DMS53 treated with DMSO at 0.1 percent for 48 hours (cell line): ENCODE results near the gene ANGPTL8.

Source experiments
- DNase-seq: peaks from one replicate; lab custom pipeline; 2025; ENCODE audit not compliant: unreplicated experiment; lab: John Stamatoyannopoulos, UW

Gene ANGPTL8

DNA sequence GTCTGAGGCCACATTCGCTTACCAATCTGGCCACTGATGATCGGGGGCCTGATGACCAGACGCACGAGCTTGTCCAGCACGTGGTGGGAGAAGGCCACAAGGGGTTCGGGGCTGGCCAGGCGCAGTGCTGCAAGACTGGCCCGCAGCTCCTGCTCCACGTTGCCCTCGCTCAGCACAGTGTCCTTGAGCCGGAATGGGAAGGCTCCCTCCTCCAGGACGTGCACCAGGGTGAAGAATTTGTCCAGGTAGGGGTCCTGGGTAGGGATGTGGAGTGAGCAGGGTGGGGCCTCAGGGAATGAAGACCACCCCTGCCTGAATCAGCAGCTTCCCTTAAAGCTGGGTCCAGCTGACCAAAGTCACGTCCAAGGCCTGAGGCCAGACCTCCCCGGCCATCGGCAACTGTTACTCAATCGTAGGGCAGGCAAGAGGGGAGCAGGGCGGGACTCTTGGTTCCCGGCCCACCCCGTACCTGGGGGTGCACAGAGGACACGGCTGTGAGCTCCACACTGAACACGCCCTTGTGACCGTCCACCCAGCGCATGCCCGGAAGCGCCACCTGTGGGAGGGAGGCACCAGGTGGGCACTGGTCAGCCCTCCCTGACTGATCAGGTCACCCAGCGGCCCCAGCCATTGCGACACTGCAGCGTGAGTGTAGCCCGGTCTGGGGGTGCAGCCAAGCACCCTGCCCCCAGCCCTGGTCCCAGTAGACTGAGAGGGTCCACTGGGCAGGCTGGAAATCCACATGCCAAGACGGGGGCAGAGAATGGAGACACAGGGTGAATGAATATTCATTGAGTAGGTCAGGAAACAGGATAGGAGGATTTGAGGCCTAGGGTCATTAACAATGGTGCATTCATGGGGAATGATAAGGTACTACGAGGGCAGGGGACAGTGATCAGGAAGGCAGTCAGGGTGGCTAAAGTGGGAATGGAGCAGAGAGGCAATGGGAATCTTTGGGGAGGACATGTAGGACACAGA is 2.8 kb upstream of the ANGPTL8 start:
- DNase-seq = no peak

DNA sequence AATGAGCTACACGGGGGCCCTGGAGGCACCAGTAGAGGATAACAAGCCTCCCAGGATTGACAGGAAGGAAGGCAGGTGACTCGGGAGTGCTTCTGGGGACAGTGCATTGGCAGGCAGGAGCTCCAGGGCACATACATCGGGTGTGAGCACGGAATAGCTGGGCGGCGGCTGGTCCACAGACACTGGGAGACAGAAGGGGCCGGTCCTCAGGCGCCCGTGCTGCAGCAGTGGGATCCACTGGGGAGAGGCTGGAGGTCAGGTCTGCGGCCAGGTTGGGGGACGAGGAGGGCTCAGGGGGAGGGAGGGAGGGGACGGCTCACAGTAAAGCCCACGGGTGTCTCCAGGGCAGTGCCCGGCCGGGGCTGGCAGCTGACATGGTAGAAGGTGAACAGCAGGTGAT is 2.1 kb upstream of the ANGPTL8 start:
- DNase-seq = no peak

DNA sequence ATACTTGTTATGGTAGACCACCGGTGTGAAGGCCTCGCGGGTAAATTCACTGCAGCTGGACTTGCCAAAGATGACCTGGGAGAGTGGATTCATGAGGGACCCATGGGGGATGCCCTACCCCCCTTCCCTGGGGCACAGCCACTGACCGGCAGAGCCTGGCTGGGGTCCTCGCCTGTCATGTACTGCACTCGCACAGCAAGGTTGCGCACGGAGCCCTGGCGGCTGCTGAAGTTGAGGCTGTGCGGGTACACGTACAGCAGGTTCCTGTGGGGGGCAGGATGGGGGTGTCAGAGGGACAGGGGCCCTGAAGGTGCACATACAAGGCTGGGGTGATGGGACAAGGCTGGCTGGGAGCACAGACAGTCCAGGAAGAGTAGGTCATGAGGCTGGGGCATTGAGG is 1.4 kb upstream of the ANGPTL8 start:
- no peak for DNase-seq

DNA sequence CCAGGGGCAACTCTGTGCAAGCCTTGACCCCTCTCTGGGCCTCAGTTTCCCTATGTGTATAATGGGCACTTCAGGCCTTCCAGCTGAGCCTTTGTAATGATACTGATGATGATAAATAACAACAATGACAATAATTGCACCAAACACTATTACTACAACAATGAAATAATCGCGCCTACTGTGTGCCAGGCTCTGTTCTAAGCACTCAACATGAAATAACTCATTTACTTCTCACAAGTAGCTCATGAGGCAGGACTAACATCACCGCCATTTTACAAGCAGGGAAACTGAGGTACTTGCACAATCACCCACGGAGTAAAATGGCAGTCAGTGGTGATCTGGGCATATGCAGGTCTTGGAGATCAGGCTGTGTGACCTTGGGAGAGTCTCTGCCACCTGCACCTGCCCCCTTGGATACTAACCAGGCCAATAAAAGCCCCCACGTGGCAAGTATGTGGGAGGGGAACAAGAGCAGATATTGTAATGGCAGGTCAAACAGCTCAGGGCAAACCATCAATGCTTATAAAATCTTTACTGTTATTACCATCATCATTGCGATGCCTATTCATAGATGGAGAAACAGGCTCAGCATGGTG is 540 bp upstream of the ANGPTL8 start:
- no peak for DNase-seq

DNA sequence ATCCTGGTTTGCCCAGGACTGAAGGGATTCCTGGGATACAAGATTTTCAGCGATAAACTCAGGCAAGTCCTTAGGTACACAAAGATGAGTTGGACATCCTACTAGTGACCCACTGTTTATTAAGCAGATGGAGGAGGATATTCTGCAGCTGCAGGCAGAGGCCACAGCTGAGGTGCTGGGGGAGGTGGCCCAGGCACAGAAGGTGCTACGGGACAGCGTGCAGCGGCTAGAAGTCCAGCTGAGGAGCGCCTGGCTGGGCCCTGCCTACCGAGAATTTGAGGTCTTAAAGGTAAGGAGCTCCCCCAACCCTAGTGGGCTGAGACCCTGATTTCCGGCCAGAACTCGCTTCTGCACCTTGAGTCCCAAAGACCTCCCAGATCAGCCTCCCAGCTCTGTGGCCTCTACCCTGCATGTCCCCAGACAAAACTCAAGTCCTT is 607 bp downstream of the ANGPTL8 start:
- no peak for DNase-seq

DNA sequence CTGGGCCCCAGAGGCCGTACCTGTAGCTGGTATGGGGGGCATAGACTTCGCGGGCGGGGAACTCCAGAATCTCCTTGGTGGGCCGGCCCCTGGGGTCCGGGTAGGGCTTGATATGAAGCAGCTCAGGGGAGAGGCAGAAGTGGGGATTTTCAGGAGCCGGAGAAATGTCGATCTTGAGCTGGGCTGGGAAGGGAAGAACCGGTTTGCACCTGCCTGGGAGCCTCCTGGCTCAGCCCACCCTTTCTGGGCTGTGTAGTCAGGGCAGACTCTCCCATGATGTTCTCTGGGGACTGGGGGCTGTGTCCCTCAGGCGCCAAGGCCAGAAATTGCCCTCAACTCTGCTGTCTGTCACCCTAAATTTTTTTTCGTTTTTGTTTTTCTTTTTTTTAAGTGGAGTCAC is 2.6 kb downstream of the ANGPTL8 start:
- DNase-seq = no peak

DNA sequence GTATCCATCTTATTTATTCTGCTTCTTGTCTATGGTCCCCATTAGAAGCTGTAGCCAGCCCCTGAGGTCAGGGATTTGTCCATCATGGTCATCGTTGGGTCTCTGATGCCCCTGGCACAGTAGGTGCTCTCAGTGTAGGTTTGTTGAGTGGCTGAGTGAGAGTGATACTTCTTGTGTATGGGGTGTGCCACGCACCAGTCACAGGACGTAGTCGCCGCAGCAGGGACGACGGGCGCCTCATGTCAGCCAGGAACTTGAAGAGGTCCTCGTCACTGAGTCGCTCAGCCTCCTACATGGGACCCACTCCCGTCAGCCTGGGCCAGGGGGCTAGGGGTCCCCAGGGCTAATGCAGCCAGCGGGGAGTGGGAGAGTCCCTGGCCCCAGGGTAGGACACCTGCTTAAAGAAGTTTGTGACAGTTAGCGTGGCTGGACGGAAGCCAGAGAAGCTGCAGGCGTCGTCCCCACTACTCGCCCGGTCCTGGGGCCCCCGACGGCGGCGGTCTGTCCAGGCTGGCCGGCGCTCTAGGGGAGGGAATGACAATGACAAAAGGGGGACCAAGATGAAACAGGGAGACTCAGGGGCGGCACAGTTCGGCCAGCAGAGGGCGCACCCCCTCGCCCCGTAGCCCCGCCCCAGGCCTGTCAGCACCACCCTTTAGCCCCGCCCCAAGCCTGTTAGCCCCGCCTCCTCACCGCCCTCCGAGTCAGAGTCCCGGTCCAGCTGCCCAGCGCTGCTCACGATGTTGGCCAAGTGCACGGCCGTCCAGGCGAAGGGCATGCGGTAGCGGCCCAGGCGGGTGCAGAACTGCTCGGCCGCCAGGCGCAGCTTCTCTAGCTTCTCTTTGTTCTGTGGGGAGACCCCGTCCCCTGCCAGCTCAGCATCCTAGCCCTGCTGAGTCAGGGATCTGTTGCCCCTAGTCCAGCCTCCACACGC is 3.7 kb downstream of the ANGPTL8 start:
- no peak for DNase-seq

DNA sequence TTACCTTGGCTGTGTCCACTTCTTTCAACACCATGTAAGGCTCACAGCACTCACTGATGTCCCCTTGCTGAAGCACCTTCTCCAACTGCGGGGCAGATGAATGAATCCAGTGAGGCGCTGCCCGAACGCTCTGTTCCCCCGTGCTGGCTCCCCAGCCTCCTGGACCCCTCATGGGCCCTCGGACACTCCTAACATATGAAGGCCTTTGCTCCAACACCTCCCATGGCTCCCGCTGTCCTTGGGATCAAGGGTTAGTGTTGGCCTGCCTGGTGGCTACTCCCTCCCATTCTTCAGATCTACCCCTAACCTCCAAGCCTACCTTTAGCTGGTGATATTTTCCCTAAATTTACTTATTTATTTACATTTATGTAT is 4.4 kb downstream of the ANGPTL8 start:
- DNase-seq = no peak

DNA sequence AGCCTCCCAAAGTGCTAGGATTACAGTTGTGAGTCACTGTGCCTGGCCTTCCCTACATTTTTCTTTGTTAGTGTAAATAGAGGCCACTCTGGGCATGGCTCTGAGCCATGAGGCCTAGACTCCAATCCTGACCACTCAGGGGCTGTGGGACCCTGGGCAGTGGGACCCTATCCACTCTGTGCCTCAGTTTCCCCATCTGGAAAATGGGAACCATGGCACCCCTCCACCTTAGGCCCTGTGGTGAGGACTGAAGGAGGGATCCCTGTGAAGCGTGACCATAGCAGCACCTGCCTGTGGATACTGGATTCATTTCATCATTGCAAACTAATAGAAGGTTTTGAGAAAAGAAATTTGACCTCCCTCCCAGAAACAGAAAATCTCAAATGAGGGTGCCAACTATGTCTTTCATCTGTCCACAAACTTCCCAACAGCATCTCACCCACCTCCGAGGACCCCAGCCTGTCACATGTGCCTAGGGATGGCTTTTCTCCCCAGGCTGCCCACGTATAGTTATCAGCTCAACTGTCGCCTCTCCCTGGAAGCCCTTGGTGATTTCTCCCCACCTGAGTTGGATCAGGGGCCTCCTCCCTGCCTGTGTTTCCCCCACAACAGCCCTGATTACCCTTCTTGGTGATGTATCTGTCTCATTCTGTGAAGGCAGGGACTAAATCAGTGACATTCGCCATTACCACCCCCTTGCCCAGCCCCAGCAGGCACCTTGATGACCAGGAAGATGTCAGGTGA is 5.6 kb downstream of the ANGPTL8 start:
- DNase-seq = no peak

DNA sequence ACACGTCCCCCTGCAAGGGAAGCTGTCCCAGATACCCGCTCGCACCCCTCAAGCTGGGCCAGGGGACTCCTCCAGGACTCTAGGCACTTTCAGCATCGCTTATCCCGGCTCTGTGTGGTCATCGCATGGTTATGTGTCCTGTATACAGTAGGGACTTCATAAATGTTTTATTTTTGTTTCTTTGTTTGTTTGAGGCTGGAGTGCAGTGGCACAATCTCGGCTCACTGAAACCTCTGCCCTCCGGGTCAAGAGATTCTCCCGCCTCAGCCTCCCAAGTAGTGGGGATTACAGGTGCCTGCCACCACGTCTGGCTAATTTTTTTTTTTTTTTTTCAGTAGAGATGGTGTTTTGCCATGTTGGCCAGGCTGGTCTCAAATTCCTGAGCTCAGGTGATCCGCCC is 7.5 kb downstream of the ANGPTL8 start:
- no peak for DNase-seq

DNA sequence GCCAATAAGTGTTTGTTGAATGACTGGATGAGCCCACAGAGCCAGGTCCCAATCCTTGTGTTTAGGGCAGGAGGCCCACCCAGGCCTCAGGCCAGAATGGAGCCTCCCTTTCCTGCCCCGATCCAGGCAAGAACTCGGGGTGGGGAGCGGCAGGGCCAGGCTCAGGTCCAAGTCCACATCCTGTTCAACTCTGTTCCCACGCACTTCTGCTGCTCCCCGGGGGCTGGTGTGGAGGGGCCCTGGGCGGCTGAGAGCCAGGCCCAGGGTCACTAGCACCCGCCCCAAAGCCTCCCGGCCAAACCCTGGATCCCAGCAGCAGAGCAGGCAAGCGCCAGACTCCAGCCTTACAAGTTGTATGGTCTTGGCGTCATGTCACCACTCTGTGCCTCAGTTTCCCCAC is 8.0 kb downstream of the ANGPTL8 start:
- DNase-seq = no peak

DNA sequence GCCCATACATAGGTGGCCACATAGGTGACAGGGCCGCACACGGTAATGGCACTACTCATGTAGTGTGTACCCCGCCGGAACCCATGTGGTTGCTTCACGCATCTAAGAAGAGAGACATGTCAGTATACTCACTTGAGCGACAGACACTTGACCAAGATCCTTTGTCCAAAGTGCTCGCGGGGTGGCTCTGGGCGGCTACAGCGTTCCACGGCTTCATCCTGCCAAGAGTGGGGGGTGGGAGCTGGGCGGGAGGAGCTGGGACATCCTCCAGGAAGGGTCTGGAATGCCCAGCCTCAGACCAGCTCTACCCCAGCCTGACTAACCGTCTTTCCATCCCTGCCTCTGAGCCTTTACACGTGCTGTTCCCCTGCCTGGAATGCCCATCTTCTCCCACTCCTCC is 8.5 kb downstream of the ANGPTL8 start:
- DNase-seq = no peak

DNA sequence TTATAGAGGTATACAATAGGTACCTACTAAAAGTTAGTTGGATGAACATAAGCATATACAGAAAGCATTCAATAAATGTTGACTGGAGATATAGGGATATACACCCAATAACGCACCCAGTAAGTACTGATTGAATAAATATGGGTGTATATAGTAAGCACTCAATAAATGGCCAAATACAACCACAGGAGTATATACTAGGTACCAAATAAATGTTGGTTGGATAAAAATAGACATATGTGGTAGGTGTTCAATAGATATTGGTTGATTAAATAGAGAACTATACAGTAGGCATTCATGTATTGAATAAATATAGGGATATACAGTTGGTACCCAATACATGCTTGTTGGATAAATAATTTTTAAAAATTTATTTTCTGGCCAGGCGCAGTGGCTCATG is 9.4 kb downstream of the ANGPTL8 start:
- no peak for DNase-seq

DNA sequence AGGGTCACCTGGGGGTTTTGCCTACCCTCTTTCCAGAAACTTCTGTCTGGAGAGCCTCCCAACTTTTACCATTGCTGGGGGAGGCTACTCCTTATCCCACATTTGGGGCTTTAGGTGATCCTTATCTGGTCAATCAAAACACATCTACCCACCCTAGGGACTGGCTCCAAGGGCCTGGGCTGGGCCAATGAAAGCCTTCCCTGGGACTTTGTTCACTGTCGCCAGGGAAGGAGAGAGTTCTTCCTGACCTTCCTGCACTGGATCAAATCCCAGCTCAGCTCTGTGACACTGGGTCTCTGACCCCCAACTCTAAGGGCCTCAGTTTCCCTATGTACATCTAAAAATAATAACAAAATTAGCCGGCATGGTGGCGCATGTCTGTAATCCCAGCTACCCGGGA is 11.8 kb downstream of the ANGPTL8 start:
- DNase-seq = no peak

DNA sequence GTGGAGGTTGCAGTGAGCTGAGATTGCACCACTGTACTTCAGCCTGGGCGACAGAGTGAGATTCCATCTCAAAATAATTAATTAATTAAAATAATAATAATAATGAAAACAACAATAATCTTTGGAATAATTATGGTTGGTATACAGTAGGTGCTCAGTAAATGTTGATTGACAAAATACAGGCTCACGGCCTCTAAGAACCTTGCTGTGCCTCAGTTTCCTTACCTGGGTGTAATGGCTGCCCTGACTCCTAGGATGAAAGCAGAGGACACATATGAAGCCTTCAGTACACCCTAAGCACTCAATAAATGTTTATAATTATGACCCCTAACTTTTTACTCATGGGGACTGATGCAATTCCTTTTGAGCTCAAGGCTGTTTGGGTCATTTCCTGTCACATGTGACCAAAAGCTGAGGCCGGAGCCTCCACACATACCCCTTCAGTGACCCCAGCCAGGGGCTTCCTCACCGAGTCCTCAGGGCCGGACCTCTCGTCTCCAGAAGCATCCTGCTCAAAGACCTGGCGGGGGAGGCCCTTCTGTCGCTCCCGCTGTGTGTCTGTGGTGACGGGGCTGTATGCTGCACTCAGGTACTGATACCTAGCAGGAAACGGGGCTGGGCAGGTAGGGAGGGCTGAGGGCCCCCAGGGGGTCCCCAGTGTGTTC is 12.4 kb downstream of the ANGPTL8 start:
- no peak for DNase-seq

DNA sequence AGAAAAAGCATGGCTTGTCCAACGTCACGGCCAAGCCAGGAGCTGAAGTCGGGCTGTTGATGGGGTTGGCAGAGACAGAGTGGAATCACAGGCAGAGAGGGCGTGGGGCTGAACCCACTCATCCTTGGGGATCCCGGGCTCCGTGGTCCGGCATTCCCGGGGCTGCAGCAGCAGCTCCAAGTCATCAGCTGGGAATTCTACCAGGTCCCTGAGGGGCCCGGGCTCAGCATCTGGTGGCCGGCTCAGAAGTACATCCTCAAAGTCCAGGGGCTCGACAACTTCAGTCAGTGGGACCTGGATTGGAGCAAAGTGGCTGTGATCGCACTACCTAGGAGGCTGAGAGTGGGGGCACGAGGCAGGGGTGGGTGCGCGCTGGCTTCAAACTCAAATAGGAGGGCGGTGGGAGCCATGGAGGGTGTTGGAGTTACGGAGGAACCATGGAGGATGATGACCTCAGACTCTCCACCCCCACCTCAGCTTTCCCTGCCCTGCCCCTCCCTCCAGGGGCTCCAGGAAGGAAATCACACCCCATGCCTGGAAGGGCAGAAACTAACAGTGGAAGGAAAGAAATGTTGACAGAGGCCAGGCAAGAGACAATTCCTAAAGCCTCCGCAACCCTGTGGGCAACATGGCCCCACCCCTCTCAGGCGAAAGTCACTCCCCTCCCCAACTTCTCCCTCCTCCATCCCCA is 13.4 kb downstream of the ANGPTL8 start:
- DNase-seq = no peak

DNA sequence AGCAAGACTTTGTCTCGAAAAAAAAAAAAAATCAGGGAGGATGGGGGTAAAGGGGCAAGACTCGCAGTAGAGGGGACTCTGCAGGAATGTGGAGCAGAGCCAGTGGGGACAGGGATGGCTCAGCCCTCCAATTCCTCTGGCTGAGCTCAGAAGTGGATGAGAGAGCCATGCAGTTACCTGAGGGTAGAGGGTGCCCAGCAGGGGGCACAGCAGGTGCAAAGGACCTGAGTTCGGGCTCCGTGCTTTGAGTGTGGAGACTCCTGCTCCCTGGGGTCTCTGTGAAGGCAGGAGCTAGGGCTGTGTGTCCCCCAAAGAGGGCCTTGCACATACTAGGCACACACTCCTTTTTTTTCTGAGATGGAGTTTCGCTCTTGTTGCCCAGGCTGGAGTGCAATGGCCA is 15.2 kb downstream of the ANGPTL8 start:
- no peak for DNase-seq

DNA sequence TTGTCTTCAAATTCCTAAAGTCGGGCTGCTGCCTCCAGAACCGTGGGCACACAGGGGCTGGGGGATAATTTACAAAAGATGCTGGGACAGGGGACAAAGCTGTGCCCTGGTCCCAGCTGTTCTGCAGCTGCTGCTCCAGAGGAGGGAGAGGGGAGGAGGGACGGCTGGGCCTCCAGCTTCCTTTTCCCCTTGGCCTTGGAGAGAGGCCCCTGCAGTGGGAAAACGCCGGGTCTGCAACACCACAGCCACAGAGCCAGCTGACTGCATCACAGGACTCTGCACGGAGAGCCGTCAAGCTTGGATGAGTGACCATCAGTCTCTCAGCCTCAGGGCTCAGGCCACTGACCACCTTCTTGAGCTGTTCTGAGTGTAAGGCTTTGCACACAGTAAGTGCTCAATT is 16.8 kb downstream of the ANGPTL8 start:
- DNase-seq = no peak

DNA sequence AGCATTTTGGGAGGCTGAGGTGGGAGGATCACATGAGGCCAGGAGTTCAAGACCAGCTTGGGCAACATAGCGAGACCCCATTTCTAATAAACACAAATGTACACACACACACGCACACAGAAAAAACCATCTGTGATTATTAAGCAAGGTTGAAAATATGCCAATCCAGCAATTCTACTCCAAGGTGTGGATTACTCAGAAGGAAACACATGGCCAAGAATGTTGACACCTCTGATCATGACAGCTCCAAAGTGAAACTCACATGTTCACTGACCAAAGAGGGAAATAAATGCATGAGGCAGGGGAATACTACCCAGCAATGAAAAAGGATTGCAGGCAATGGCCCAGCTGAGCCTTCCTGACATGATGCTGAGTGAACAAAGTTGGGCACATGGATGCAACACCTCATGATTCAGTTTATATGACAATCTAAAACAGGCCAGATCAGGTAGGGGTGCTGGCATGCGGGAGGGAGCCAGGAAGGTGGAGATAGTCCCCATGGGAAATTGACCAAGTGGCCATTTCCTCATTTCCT is 18.5 kb downstream of the ANGPTL8 start:
- DNase-seq = no peak
